ENCODE data around the gene KLF13. TPM values are rescaled to one million over a fixed set of nuclear protein-coding genes. Genes with fewer than 3 reads are reported as not detected.

KLF13 gene
- total RNA-seq, 2 donors from 2014 or later: 34.5 to 69.9 TPM

DNA sequence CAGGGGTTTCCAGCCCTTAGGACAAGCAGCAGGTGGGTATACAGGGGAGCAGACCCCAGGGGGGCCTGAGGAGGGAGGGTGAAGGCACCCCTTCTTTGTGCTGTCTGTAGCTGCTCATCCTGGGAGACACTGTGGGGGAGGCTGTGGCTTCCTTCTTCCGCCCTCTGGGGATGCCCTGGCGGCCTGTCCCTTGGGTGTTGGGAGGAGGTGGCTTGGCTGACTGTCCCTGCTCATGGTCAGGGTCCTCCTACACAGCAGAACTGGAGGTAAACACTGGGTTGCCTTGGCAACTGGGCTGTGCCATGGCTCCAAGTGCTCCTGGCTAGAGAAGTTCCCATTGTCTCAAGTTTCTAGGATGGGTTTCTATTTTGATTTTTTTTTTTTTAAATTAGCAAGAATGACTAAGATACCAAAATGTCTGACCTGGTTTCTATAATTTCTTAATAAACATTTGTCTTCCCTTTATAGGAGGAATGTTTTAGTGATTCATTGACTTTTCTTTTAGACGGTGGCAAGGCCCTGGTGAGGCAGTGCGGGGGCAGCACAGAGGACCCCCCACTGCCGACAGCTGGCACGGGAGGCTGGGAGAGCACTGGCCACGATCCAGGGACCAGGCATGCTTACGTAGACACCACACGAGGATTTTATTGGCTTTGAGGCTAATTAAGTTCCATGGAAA lies 12.4 kb downstream of the KLF13 start:
- DNase-seq (peak; percentile 74), ATAC-seq (peak; percentile 72 to 82)
- intact Hi-C loops (cut with DNase I): loop anchor here in 1 of 2 donors (10.0 kb wide), 1 partner anchor 56 kb away; no protein-coding TSS in a partner anchor

DNA sequence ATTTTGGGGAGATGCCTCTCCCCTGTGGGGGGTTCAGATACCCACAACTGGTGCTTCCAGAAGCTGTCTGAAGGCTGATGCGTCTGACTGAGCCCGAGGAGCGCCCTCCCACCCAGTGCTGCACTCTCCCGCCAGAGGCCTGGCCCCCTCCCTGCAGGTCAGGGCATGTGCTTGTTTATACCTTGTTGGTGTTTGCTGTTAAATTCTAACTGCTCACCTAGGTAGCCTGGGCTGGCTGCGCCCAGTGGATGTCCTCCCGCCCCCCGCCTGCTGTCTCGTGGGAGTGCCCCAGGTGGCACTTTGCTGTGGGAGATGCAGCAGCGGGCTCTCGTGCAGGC lies 12.9 kb downstream of the KLF13 start:
- peak in 1 of 2 donors; percentile 1 for ATAC-seq
- intact Hi-C loops (cut with DNase I): loop anchor here in 1 of 2 donors (10.0 kb wide), 1 partner anchor 55 kb away; no protein-coding TSS in a partner anchor
- no peak for DNase-seq

DNA sequence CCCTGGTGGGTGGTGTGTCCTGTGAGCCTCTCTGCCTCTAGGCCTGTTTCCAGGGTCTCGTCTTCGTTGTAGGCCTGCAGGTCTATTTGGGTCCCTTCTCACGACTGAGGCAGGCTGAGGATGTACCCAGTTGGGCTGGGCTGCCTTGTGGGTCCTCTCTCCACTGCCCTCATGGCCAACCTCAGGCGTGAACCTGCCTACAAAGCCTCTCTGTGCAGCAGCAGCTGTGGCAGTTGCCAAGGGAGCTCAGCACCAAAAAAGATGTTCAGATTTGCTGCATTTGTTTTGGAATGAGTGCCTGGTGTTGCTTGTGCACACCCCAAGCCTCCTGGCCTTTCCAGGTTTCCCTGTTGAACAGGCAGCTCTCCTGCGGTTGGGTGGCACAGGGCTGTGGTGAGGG lies 13.4 kb downstream of the KLF13 start:
- intact Hi-C loops (cut with DNase I): no loop called here

DNA sequence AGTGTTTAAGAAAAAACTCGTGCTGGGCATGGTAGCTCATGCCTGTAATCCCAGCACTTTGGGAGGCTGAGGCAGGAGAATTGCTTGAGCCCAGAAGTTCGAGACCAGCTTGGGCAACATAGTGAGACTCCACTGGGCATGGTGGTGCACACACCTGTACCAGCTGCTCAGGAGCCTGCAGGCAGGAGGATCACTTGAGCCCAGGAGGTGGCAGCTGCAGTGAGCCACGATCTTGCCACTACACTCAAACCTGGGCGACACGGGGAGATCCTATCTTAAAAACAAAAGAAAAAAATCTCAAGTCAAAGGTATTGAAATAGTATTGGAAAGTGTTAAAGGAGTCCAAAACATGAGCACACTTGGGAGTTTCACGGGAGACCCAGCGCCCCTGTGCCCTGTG lies 14.0 kb downstream of the KLF13 start:
- DNase-seq (no peak), ATAC-seq (no peak)
- intact Hi-C loops (cut with DNase I): no loop called here

More for the DNA sequence above, 13.4 kb downstream of the KLF13 start:
- DNase-seq: no peak
- ATAC-seq: no peak

DNA sequence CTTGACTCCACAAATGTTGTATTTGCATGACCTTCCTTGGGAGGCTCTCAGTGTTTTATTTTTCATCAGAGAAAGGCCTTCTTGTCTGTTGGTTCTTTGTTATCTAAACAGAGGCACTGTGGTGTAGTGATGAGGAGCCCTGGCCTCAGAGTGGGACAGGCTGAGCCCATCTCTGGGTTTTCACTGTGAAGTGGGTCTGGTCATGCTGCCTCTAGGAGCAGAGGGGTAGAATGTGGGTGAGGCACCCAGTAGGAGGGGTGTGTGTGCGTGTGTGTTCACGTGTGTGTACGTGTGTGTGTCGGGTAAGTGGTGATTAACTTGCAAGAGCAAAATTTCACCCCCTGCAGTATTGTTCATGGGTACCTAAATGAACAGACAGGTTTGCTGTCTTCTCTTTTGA lies 14.4 kb downstream of the KLF13 start:
- DNase-seq (no peak), ATAC-seq (no peak)
- intact Hi-C loops (cut with DNase I): no loop called here

DNA sequence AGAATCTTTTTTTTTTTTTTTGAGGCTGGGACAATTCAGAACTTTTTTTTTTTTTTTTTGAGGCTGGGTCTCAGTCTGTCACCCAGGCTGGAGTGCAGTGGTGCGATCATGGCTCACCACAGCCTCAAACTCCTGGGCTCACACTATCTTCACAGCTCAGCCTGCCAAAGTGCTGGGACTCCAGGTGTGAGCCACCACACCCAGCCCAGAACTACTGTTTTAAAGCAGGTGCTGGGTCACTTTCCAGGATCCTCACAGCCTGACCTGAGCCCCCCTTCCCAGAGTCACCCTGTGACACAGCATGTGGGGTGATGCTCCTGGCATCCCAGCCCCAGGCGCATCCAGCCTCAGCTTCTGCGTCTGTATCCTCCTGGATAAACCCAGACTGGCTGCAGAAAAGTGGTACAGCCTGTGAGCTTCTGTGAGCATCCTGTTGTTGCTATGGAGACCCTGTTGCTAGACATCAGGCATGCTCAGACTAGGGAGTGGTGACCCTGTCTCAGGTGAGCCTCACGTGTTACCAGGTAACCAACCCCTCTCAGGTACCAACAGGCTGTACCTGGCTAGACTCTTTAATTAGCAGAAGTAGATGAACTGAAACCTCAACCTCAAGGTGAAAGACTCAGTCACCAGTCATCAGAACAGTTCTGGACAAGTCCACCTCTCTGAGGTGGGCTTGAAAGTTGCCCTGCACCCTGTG lies 15.0 kb downstream of the KLF13 start:
- ATAC-seq: no peak
- DNase-seq: no peak
- intact Hi-C loops (cut with DNase I): no loop called here

DNA sequence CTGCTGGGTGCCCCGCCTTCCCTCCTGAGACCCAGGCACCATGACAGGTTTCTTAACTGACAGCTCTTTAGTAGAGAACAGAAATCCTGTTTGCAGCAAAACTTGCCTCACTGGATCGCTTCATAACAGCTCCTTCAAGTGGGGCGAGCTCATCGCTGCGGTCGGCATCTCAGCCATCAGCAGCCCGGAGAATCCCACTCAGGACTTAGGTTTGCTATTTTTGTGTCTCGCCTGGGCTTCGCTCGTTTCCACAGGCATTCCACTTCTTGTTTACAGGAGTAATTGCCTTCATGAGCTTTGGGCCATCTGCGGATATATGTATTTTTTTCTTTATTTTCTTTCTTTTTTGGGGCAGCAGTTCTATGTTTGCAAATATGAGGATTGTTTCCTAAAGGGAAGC lies 15.7 kb downstream of the KLF13 start:
- intact Hi-C loops (cut with DNase I): no loop called here
- ATAC-seq (no peak), DNase-seq (no peak)

DNA sequence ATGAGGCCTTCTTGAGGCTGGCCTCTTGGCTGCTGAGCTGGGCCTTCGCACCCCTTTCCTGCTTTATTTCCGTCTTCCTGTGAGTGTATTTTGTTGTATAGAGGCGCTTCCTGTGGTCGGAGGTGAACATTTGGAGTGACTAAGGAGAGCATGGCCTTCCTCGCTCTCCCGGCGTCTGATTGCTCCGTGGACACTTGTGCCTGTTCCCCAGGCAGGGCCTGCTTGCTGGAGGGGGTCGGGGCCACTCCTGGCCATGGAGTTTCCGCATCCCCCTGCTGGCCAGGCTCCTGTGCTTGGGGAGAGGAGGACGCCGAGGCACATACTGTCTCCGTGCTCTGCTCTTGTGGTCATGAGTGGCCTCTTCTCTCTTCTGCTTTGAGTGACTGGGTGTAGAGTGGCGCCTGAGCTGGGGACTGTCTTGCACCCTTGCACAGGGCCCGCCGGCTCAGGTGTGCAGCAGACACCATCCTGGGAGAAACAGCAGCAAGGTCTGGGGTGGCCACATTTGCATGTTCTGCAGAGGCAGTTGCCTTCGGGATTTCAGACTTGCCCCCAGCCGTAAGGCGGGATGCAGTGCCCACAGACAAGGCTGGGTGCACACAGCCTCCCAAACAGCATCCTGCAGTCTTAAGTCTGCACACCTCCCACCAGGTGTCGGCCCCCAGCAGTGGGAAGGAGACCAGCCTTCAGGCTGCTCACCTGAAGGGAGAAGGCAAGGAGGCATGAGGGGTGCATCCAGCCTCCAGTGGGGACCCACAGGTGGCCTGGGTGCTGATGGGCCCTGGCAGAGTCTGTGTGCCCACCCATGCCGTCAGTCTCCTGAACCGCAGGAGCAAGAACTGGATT lies 16.4 kb downstream of the KLF13 start:
- intact Hi-C loops (cut with DNase I): no loop called here
- no peak for DNase-seq
- ATAC-seq: no peak

DNA sequence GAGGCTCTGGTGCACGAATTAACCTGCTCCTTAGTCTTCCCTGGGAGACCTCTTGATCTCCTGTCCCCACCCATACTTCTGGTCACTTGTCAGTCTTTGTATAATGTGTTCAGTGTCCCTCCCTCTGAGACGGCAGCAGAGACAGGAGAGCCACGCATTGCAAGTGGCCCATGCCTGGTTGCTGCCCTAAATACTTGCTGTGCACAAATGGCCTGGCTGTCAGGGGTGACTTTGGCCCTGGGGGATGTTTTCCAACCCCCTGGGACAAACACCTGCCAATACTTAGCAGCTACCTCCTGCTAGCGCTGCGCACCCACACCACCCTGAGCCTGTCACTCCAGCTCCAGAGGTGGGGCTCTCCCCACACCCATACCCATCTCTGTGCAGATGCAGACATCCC lies 17.2 kb downstream of the KLF13 start:
- ATAC-seq: peak in 1 of 2 donors; percentile 1
- intact Hi-C loops (cut with DNase I): no loop called here
- no peak for DNase-seq

DNA sequence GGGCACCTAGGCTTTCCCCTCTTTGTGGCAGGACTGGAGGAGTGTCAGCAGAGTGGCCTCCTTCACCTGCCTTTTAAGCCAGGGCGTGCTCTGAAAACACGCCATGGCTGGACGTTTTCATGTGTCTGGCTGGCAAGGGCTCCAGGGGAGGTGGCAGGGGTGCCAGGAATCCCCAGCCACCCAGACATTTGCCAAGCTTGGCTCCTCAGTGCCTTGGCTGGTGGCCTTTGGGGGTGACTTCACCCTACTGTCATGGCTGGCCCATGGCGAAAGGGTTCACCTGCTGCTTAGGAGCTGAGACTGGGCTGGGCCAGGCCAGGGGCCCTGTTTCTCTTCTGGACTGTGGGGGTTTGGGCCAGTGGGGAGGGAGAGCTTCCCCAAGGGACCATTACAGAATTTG lies 17.6 kb downstream of the KLF13 start:
- intact Hi-C loops (cut with DNase I): no loop called here
- DNase-seq (no peak), ATAC-seq (peak; percentile 4 to 17)

DNA sequence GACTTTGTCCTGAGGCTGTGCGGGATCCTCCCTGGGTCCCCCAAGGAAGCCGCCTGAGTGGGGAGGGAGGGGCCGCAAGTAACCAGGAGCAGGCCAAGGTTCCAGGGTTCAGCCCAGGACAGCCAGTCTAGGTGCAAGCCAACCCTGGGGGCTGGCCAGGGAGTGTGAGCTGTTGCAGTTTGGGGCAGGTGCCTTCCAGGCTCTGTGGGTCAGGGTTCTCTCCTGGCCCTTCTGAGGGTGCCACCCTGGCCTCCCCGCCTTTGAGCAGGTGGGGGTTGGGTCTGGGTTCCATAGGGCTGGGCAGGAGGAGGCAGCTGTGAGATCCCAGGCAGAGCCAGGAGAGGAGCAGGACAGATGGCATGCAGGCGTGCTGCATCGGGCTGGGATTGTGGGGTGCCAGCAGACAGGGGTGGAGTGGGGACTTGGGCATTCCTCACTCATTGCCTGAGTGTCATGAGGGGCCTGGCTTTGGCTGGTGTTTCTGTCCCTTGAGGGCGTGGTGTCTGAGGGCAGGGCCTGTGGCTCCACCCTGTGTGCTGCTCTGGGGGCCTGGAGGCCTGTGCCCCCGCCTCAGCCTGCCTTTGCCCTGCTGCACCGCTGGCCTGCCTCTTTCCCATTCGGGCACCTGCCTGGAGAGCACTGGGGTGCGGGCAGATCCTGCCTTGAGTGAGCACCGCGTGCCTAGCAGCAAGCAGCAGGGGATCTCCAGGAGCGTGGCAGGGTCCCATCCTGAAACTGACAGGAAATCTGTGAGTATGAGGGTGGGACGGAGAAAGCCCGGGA lies 18.4 kb downstream of the KLF13 start:
- no peak for DNase-seq
- peak; percentile 46 to 48 for ATAC-seq
- intact Hi-C loops (cut with DNase I): no loop called here

DNA sequence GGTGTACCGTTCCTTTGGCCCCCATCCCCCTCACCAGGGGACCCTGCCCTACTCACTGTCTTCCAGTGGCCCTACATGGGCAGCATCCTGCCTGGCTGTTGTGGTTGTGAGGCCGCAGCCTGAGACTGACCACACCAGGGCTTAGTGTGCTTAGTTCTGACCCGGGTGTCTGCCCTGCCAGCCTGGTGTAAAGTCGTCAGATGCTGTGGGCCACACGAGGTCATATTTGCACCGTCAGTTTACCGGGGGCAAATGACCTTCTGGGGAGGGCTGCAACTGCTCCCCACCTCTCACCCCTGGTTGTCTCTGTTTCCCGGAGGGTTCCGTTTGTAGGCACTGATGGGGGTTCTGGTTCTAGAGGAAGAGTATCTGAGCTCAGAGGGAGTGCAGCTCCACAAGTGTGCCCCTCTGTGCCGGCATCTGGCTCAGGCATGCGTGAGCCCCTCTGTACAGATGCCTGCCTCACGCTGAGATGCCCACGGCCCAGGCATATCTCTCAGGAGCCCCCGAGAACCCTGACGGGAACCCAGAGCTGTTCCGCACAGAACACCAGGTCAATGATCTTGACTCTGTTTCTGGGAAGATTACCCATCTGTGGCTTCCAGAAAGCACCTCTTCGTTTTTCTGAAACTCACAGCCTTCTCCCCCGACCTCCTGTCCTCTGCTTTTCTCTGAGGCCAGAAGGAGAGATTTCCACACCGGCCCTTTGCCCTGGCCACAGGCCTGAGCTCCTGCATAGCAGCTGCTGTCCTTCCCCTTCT lies 19.2 kb downstream of the KLF13 start:
- intact Hi-C loops (cut with DNase I): no loop called here
- ATAC-seq: peak in 1 of 2 donors; percentile 4
- DNase-seq: no peak

DNA sequence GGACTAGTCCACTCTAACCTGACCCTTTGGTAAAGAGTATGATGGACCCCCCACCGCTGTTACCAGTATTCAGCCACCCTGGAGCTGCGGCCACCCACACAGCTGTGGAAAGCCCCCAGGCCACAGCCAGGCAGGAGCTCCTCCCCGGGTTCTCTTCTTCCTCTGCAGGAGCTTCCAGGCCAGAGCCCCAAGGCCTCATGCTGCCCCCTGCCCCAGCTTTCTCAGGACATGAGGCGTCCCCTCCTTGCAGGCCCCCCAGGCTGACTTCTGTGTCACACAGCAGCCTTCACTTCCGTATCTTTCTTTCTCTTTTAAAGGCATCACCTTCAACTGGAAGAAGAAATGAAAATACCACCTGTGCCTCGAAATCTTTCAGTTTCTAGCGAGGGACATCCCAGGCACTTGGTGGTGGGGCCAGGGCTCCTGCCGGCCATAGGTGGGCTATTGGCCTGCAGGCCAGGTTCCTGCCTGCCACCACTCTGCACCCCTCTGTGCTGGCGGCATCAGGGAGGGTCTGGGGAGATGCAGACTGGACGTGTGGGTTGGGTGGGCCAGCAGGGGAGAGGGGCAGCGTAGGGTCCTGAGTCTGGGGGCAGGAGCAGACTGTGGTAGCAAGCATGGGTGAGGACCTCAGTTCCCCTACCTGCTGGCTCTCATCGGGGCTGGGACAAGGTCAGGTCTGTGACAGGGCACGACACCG lies 19.9 kb downstream of the KLF13 start:
- intact Hi-C loops (cut with DNase I): no loop called here
- DNase-seq (no peak), ATAC-seq (no peak)

DNA sequence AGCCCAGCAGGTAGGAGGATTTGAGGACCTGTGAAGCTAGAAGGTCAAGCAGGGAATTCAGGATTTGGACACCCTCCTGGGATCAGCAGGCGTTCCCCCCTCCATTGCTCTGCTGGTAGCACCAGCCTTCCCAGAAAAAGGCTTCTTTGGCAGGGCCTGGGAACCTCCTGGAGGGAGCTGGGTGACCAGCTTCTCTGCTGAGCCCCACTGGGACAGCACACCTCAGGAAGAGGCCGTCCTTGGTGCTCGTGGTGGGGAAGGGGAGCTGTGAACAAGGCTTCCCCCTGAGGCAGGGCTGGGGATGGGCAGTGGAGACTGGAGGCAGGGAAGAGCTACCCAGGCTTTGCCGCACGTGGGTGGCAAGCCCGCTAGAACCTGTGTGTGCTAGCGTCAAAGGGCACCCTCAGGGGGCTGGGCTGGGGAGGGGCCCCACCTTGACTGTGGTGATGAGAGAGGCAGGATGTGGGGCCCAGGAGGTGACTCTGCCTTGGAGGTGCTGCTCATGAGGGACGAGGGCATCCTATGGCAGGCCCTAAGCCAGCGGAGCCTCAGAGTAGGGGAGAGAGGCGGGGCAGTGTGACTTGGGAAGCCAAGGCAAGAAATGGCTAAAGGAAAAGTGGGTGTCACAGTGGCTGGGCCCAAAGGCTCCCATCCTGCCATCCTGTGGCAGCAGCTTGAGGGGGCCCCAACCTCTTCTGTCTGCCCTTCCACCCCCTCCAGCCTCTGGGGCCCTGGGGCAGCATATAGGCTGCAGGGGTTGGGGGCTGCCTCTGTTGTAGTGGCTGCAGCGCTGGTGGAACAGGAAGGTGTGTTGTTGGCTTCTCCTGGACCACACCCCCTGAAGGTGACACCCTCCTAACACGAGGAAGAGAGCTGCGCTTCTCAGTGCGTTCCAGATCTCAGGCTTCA lies 20.7 kb downstream of the KLF13 start:
- intact Hi-C loops (cut with DNase I): no loop called here
- DNase-seq (no peak), ATAC-seq (no peak)

DNA sequence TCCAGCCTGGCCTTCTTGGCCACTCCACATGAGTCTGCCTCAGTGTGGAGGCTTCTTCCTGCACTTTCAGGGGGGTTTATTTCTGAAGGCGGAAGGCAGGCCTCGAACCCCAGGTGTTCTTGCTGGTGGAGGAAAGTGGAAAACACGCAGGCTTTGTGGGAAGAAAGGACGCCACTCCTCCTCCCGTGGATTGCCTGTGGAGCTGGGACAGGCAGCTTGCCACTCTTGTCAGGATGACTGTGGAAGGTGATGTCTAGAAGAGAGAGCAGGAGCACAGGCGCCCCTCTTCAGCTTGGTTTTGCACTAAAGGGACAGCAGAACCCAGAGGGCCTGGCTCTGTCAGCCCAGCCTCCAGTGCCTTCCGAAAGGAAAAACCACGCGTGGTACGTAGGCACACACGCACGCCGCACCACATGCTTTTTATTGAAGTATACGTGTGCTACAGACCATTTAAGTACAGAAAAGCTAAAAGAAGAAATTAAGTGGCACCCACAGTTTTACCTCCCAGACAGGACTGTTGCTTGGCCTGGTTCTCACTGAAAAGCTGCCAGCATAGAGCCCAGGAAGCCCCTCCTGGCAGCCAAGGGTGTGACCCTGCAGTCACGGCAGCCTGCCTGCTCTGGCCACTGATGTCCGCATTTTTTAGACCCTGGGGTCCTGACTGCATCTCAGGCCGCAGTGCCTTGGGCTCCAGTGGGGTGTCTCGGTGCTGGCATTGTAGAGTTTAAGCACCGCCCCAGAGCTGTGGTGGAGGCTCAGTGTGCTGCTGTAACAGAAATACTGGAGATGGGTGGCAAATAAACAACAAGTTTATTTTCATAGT lies 21.6 kb downstream of the KLF13 start:
- ATAC-seq (no peak), DNase-seq (no peak)
- intact Hi-C loops (cut with DNase I): no loop called here

Measured in left cardiac atrium (tissue), 4 donors.